Spleen (tissue), 7 donors: ENCODE data around the gene PIBF1.

Source experiments
- CTCF ChIP-seq, 11 experiments: fragments of 200-600 bp in 7 of 11; fragments of 450-650 bp in 4 of 11; sonication (generic) in 4 of 11; IDR thresholded peaks in 8 of 11; conservative IDR thresholded peaks in 3 of 11; 1 replicate in 7 of 11; 2 replicates in 4 of 11; pipeline versions ENCODE4 v1.4.0 to v1.8.0; 2016 to 2021; ENCODE audit warnings: antibody characterized with exemption in 11 of 11, inconsistent platforms in 4 of 11, mild to moderate bottlenecking in 1 of 11
- POLR2A ChIP-seq, 3 donors: fragments of 450-650 bp; IDR thresholded peaks; one replicate each; pipeline ENCODE4 v1.5.1; 2017; ENCODE audit warnings: antibody characterized with exemption in 3 of 3, mild to moderate bottlenecking in 1 of 3
- POLR2AphosphoS5 ChIP-seq, 3 donors: sonication (generic); formaldehyde crosslinking; IDR thresholded peaks; one replicate each; pipeline ENCODE4 v1.5.1; 2017; ENCODE audit warnings: antibody characterized with exemption in 3 of 3
- donor health status: DM: no; HTN: no; CAD: no; lungs with moderate emphysema.
- donor health status: DM: no; HTN: no; CAD: no.
- donor health status: DM: no; HTN: no; CAD: no.

- TF ChIP-seq CTCF (IDR thresholded peaks at IDR 0.05 in 8 of 11, conservative IDR thresholded peaks at IDR 0.05 in 3 of 11) (no peak), POLR2A (IDR thresholded peaks at IDR 0.05) (no peak), POLR2AphosphoS5 (IDR thresholded peaks at IDR 0.05) (no peak)
Observed at GRCh38 chr13:73059460-73060250, 277.7 kb downstream of the PIBF1 start.
